H1 (cell line): ENCODE data around the gene SSBP3. TPM values are rescaled to one million over a fixed set of nuclear protein-coding genes. Genes with fewer than 3 reads are reported as not detected.

Experiments used
- CTCF ChIA-PET: fragments of 300-600 bp; sonication (Branson Sonifier 250); formaldehyde crosslinking; loops from one replicate; lab custom pipeline; 2021; ENCODE audit not compliant: partially characterized antibody; lab: Charles Lee
- POLR2A ChIA-PET: fragments of 300-600 bp; sonication (Branson Sonifier 250); formaldehyde crosslinking; loops from one replicate; lab custom pipeline; 2021; ENCODE audit warnings: inconsistent platforms; ENCODE audit not compliant: partially characterized antibody; lab: Charles Lee
- DNase-seq, 2 experiments: peaks; one replicate each; pipeline versions ENCODE4 v3.0.0 to v3.0.0-alpha.2; 2010 to 2022; ENCODE audit warnings: low spot score in 2 of 2, low read depth in 1 of 2, mixed read lengths in 1 of 2
- FAIRE-seq: peaks from 2 replicates; lab custom pipeline; 2011; peaks lifted over from hg19 to GRCh38; lab: Jason Lieb, UNC
- H2AFZ ChIP-seq: 2 replicates; pipeline ENCODE4 v1.8.1; 2012; ENCODE audit warnings: low read length, inconsistent platforms
- H2AK5ac ChIP-seq: 2 replicates; pipeline ENCODE4 v1.6.1; 2013; ENCODE audit warnings: low read depth, low read length
- H2BK120ac ChIP-seq: replicated peaks from 2 replicates; pipeline ENCODE3; 2013; ENCODE audit warnings: low read depth, low read length, inconsistent platforms
- H2BK12ac ChIP-seq: 2 replicates; pipeline ENCODE4 v1.6.1; 2013; ENCODE audit warnings: low read depth, low read length
- H2BK15ac ChIP-seq: 2 replicates; pipeline ENCODE4 v1.6.1; 2013; ENCODE audit warnings: low read length
- H2BK20ac ChIP-seq: 2 replicates; pipeline ENCODE4 v1.6.1; 2013; ENCODE audit warnings: low read length
- H2BK5ac ChIP-seq: 2 replicates; pipeline ENCODE4 v1.6.1; 2013; ENCODE audit warnings: low read depth, low read length
- H3K14ac ChIP-seq: 2 replicates; pipeline ENCODE4 v1.6.1; 2013; ENCODE audit warnings: inconsistent platforms; ENCODE audit not compliant: insufficient read length
- H3K18ac ChIP-seq: 2 replicates; pipeline ENCODE4 v1.6.1; 2013; ENCODE audit warnings: low read length; ENCODE audit errors: extremely low read depth
- H3K23ac ChIP-seq: 2 replicates; pipeline ENCODE4 v1.6.1; 2013; ENCODE audit warnings: inconsistent platforms; ENCODE audit not compliant: insufficient read length
- H3K23me2 ChIP-seq: 2 replicates; pipeline ENCODE4 v1.6.1; 2013; ENCODE audit warnings: low read depth, low read length
- H3K27ac ChIP-seq: 2 replicates; pipeline ENCODE4 v1.6.1; 2011; ENCODE audit warnings: low read depth, low read length, inconsistent platforms
- H3K27me3 ChIP-seq, 4 experiments: replicated peaks in 1 of 4; 1 replicate in 1 of 4; 2 replicates in 3 of 4; pipeline versions ENCODE4 v1.6.1 to v1.8.1; 2011 to 2013; ENCODE audit warnings: low read length in 3 of 4, mild to moderate bottlenecking in 3 of 4, inconsistent platforms in 2 of 4, mixed read lengths in 2 of 4, moderate library complexity in 1 of 4; ENCODE audit not compliant: control insufficient read depth in 3 of 4, insufficient read depth in 3 of 4; ENCODE audit errors: extremely low read depth in 1 of 4
- H3K36me3 ChIP-seq, 4 experiments: 2 replicates each; pipeline versions ENCODE4 v1.6.1 to v1.8.1; 2011 to 2013; ENCODE audit warnings: mild to moderate bottlenecking in 4 of 4, low read length in 3 of 4, moderate library complexity in 2 of 4, control low read depth in 1 of 4, inconsistent platforms in 1 of 4; ENCODE audit not compliant: insufficient read depth in 4 of 4, control insufficient read depth in 2 of 4
- H3K4ac ChIP-seq: replicated peaks from 2 replicates; pipeline ENCODE3; 2013; ENCODE audit warnings: low read length, low read depth, mixed read lengths, inconsistent platforms; ENCODE audit not compliant: insufficient read length
- H3K4me1 ChIP-seq, 4 experiments: replicated peaks in 1 of 4; 1 replicate in 1 of 4; 2 replicates in 3 of 4; pipeline versions ENCODE4 v1.6.1 to v1.8.1; 2011 to 2013; ENCODE audit warnings: low read length in 3 of 4, inconsistent platforms in 2 of 4, mixed read lengths in 1 of 4; ENCODE audit not compliant: insufficient read depth in 4 of 4, control insufficient read depth in 3 of 4
- H3K4me2 ChIP-seq, 2 experiments: 2 replicates each; pipeline versions ENCODE4 v1.6.1 to v1.8.1; 2011 to 2013; ENCODE audit warnings: low read depth in 2 of 2, low read length in 2 of 2, control low read depth in 1 of 2, inconsistent platforms in 1 of 2, mild to moderate bottlenecking in 1 of 2; ENCODE audit not compliant: insufficient read depth in 1 of 2
- H3K4me3 ChIP-seq, 4 experiments: fragments of 200-600, 300-600 bp in 1 of 4; sonication (generic), shearing (Covaris generic), sonication (Bioruptor Twin) in 1 of 4; 2 replicates each; pipeline versions ENCODE4 v1.5.1 to v1.8.1; 2011 to 2016; ENCODE audit warnings: low read length in 4 of 4, low read depth in 3 of 4, control low read depth in 2 of 4, inconsistent platforms in 2 of 4, mild to moderate bottlenecking in 2 of 4, mixed read lengths in 1 of 4, moderate library complexity in 1 of 4; ENCODE audit not compliant: insufficient read depth in 2 of 4; ENCODE audit errors: extremely low read depth in 1 of 4
- H3K56ac ChIP-seq: replicated peaks from 2 replicates; pipeline ENCODE3; 2013; ENCODE audit warnings: low read depth, mild to moderate bottlenecking, mixed read lengths, low read length, inconsistent platforms; ENCODE audit not compliant: insufficient read length
- H3K79me1 ChIP-seq: 2 replicates; pipeline ENCODE4 v1.6.1; 2013; ENCODE audit warnings: low read depth, low read length, control low read depth
- H3K79me2 ChIP-seq, 2 experiments: 2 replicates each; pipeline versions ENCODE4 v1.6.1 to v1.8.1; 2012 to 2013; ENCODE audit warnings: low read length in 2 of 2, mild to moderate bottlenecking in 2 of 2, inconsistent platforms in 1 of 2; ENCODE audit not compliant: insufficient read depth in 2 of 2, control insufficient read depth in 1 of 2
- H3K9ac ChIP-seq, 4 experiments: replicated peaks in 1 of 4; 1 replicate in 1 of 4; 2 replicates in 3 of 4; pipeline versions ENCODE4 v1.6.1 to v1.8.1; 2011 to 2013; ENCODE audit warnings: low read depth in 3 of 4, low read length in 3 of 4, control low read depth in 2 of 4, mild to moderate bottlenecking in 2 of 4, moderate library complexity in 2 of 4, inconsistent platforms in 1 of 4; ENCODE audit errors: extremely low read depth in 1 of 4
- H3K9me3 ChIP-seq, 2 experiments: 2 replicates each; pipeline versions ENCODE4 v1.6.1 to v1.8.1; 2012 to 2013; ENCODE audit warnings: mild to moderate bottlenecking in 2 of 2, moderate library complexity in 2 of 2, control low read depth in 1 of 2, inconsistent platforms in 1 of 2, low read depth in 1 of 2, low read length in 1 of 2, mixed read lengths in 1 of 2; ENCODE audit not compliant: insufficient read depth in 2 of 2
- H4K20me1 ChIP-seq, 2 experiments: replicated peaks in 1 of 2; 2 replicates each; pipeline versions ENCODE3 to v1.8.1; 2011 to 2013; ENCODE audit warnings: inconsistent platforms in 2 of 2, low read length in 2 of 2, mild to moderate bottlenecking in 1 of 2; ENCODE audit not compliant: insufficient read depth in 2 of 2, control insufficient read depth in 1 of 2
- H4K5ac ChIP-seq: 2 replicates; pipeline ENCODE4 v1.6.1; 2013; ENCODE audit warnings: low read length, low read depth, mixed read lengths, inconsistent platforms; ENCODE audit not compliant: insufficient read length
- H4K8ac ChIP-seq: 2 replicates; pipeline ENCODE4 v1.8.0; 2013; ENCODE audit warnings: mild to moderate bottlenecking, moderate library complexity, low read length, inconsistent platforms; ENCODE audit not compliant: insufficient read depth; ENCODE audit errors: extremely low read depth
- H4K91ac ChIP-seq: replicated peaks from 2 replicates; pipeline ENCODE3; 2013; ENCODE audit warnings: low read length, mixed read lengths, inconsistent platforms; ENCODE audit not compliant: insufficient read length
- CBX5 ChIP-seq: fragments of 300-800, 300-1000 bp; sonication (generic); IDR thresholded peaks from 2 replicates; pipeline ENCODE4 v1.7.1; 2016; ENCODE audit warnings: antibody characterized with exemption, low read length, low read depth
- CBX8 ChIP-seq: fragments of 300-800, 300-1000 bp; sonication (generic); IDR thresholded peaks from 2 replicates; pipeline ENCODE4 v1.7.1; 2016; ENCODE audit warnings: low read depth, low read length, borderline replicate concordance
- CHD2 ChIP-seq: IDR thresholded peaks from 2 replicates; pipeline ENCODE4 v1.6.1; 2012; ENCODE audit warnings: low read length, improper control_type of control experiment
- CTBP2 ChIP-seq: IDR thresholded peaks from 2 replicates; pipeline ENCODE4 v1.7.0; 2011; ENCODE audit warnings: borderline replicate concordance, mild to moderate bottlenecking, moderate library complexity, mixed read lengths, low read length; ENCODE audit not compliant: insufficient read depth, insufficient read length
- E2F6 ChIP-seq: IDR thresholded peaks from 2 replicates; pipeline ENCODE4 v1.6.1; 2012; ENCODE audit warnings: inconsistent platforms
- RFX5 ChIP-seq: IDR thresholded peaks from 2 replicates; pipeline ENCODE4 v1.6.1; 2011; ENCODE audit warnings: low read depth, low read length, improper control_type of control experiment, borderline replicate concordance
- TBP ChIP-seq: IDR thresholded peaks from 2 replicates; pipeline ENCODE4 v1.6.1; 2011; ENCODE audit warnings: low read depth, low read length, improper control_type of control experiment
- WGBS, 2 experiments: shearing (Covaris generic) in 1 of 2; methylation state at CpG; one replicate each; pipeline versions ENCODE4 v1.1.6 to v1.1.7; 2013 to 2015; ENCODE audit warnings: low lambda C conversion rate in 2 of 2, mixed read lengths in 2 of 2, inconsistent platforms in 1 of 2, low coverage in 1 of 2, missing lambda C conversion rate in 1 of 2; ENCODE audit not compliant: insufficient replicate concordance in 2 of 2, insufficient coverage in 1 of 2, insufficient read length in 1 of 2; ENCODE audit errors: extremely low coverage in 1 of 2, missing lambda C conversion rate in 1 of 2; 5-methylcytosine and 5-hydroxymethylcytosine counted together
- polyA plus RNA-seq, 7 experiments: library from polyadenylated mRNA; depleted of rRNA in 3 of 7; stranded (reverse) in 5 of 7; unstranded in 2 of 7; fragments of >200 nt in 5 of 7; fragments of 200-250 nt in 2 of 7; gene quantifications; 1 replicate in 5 of 7; 2 replicates in 1 of 7; 4 replicates in 1 of 7; pipeline versions ENCODE4 v1.2.1 to v1.2.3, GENCODE V29; 2011 to 2013; ENCODE audit warnings: missing spikeins in 2 of 7, mixed read lengths in 2 of 7
- total RNA-seq: library from RNA; stranded (reverse); fragmentation: NEBNext Ultra II Directional; extraction: Animal tissue kit (Norgen Biotek cat#: 25700); gene quantifications from 2 replicates; pipeline ENCODE4 v1.2.1, GENCODE V29; 2021

SSBP3 gene
- total and polyA plus RNA-seq, 2 of the 8 experiments (the other 6 are each of a cell fraction or from before 2014, with no cell fraction given): 99.7 to 133 TPM

DNA sequence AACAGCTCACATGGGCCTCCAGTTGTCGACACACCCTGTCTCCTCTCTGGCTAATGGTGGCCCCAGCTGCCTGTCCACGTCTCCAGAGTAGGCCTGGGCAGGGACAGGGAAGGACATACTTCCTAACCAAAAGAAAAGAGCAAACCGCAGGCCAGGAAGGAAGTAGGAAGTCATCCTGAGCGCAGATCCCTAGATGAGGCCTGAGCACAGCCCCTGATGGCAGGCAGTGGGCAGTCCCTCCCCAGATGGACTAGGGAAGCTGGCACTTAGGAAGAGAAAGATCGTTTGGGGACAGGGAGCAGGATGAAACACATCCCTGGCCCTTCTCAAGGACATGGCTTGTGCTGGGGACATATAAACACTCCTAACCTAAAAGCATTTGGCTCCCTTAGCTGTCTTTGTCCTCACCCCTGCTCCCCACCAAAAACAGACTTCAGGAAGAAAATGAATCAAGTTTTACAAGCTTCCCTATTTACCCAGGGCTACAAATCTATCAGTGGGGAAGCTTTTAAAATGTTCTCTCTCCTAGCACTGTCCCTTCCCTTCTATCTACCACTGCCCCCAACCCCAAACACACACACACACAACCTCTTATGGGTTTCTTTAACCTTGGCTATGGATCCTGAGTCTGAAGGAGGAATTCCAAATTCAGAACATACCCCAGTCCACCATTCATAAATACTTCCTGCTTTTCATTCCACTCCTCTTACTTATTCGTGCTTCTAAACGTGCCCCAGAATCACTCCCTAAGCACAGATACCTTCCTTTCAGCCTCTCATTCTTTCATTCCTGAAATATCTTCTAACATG lies 21.1 kb downstream of the SSBP3 start:
- Histone ChIP-seq H3K9me3 (no peaks in the 10 kb centered on the region), H2BK120ac (no peak overlapping the region), H4K91ac (no peak overlapping the region), H3K9ac (no peak overlapping the region; a peak in 1 of 7 replicates), H4K20me1 (peaks cover 23 to 29% of the 10 kb centered on the region in 2 experiments), H3K4me3 (no peak overlapping the region), H2BK5ac (peak overlapping the region; percentile 18; the same call in 1 of the 2 replicates), H3K14ac (no peak overlapping the region), H2BK20ac (no peak overlapping the region), H3K4me1 (peaks cover 0 to 7% (median 6%) of the 10 kb centered on the region in 4 experiments; a peak in 6 of 7 replicates), H2BK15ac (no peak overlapping the region), H2BK12ac (no peak overlapping the region), H3K4me2 (no peak overlapping the region), H4K5ac (no peak overlapping the region), H2AFZ (no peak overlapping the region), H4K8ac (0 out of 2 replicates have a peak overlapping the region, but pooled peaks have one; percentile 90), H3K23ac (no peak overlapping the region), H3K23me2 (no peaks in the 10 kb centered on the region), H3K79me1 (peaks cover 20% of the 10 kb centered on the region; the same call in 1 of the 2 replicates), H3K27me3 (no peaks in the 10 kb centered on the region), H3K79me2 (peaks cover 7 to 86% of the 10 kb centered on the region in 2 experiments), H3K4ac (peak overlapping the region; percentile 92), H2AK5ac (no peak overlapping the region), H3K36me3 (peaks cover 0 to 22% (median 2%) of the 10 kb centered on the region in 4 experiments; a peak in 3 of 8 replicates), H3K56ac (no peak overlapping the region), H3K18ac (no peak overlapping the region), H3K27ac (no peak overlapping the region)
- CTCF ChIA-PET: interaction anchor here (1.1 to 2.5 kb wide), 11 partner anchors 8 to 134 kb away, joined by 3 to 10 read pairs (median 4); no protein-coding TSS in a partner anchor
- POLR2A ChIA-PET: interaction anchor here (1.1 to 1.7 kb wide), 8 partner anchors 10 to 87 kb away, joined by 3 to 9 read pairs (median 4); partner anchors contain the start of gene SSBP3
- no peak for TF ChIP-seq RFX5
- TF ChIP-seq CBX5: no peak
- TF ChIP-seq CTBP2: no peak
- no peak for TF ChIP-seq TBP
- no peak for TF ChIP-seq CHD2
- no peak for TF ChIP-seq E2F6
- TF ChIP-seq CBX8: no peak
- WGBS, 2 experiments: 88% methylated on average over 7 of the region's 7 CpGs; no CpG with 5 or more reads in 1 of the 2 experiments
- FAIRE-seq (no peak), DNase-seq (no peak)
